NB4 (cell line): ENCODE measurements around the gene ADGRB2.

Experiments
- DNase-seq: peaks from one replicate; pipeline ENCODE4 v3.0.0; 2010; ENCODE audit warnings: low read depth
- H3K4me3 ChIP-seq: one replicate; pipeline ENCODE4 v1.5.1; 2011; ENCODE audit warnings: mild to moderate bottlenecking, low read depth, low read length, moderate library complexity
- MYC ChIP-seq: IDR thresholded peaks from 2 replicates; pipeline ENCODE4 v1.6.1; 2011; ENCODE audit warnings: low read depth, low read length
- POLR2A ChIP-seq: IDR thresholded peaks from 2 replicates; pipeline ENCODE4 v1.6.1; 2011; ENCODE audit warnings: mild to moderate bottlenecking; ENCODE audit not compliant: insufficient read length; ENCODE audit errors: extremely low read depth
- TF ChIP-seq, protein P1 (sequence below): IDR thresholded peaks from one replicate; pipeline ENCODE4 v1.5.1; 2012; ENCODE audit warnings: low read depth, low read length
- TF ChIP-seq, protein P2 (sequence below): IDR thresholded peaks from 2 replicates; pipeline ENCODE4 v1.6.1; 2011; ENCODE audit warnings: low read depth, low read length

ADGRB2 gene, protein sequence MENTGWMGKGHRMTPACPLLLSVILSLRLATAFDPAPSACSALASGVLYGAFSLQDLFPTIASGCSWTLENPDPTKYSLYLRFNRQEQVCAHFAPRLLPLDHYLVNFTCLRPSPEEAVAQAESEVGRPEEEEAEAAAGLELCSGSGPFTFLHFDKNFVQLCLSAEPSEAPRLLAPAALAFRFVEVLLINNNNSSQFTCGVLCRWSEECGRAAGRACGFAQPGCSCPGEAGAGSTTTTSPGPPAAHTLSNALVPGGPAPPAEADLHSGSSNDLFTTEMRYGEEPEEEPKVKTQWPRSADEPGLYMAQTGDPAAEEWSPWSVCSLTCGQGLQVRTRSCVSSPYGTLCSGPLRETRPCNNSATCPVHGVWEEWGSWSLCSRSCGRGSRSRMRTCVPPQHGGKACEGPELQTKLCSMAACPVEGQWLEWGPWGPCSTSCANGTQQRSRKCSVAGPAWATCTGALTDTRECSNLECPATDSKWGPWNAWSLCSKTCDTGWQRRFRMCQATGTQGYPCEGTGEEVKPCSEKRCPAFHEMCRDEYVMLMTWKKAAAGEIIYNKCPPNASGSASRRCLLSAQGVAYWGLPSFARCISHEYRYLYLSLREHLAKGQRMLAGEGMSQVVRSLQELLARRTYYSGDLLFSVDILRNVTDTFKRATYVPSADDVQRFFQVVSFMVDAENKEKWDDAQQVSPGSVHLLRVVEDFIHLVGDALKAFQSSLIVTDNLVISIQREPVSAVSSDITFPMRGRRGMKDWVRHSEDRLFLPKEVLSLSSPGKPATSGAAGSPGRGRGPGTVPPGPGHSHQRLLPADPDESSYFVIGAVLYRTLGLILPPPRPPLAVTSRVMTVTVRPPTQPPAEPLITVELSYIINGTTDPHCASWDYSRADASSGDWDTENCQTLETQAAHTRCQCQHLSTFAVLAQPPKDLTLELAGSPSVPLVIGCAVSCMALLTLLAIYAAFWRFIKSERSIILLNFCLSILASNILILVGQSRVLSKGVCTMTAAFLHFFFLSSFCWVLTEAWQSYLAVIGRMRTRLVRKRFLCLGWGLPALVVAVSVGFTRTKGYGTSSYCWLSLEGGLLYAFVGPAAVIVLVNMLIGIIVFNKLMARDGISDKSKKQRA (N-terminal part only)

DNA sequence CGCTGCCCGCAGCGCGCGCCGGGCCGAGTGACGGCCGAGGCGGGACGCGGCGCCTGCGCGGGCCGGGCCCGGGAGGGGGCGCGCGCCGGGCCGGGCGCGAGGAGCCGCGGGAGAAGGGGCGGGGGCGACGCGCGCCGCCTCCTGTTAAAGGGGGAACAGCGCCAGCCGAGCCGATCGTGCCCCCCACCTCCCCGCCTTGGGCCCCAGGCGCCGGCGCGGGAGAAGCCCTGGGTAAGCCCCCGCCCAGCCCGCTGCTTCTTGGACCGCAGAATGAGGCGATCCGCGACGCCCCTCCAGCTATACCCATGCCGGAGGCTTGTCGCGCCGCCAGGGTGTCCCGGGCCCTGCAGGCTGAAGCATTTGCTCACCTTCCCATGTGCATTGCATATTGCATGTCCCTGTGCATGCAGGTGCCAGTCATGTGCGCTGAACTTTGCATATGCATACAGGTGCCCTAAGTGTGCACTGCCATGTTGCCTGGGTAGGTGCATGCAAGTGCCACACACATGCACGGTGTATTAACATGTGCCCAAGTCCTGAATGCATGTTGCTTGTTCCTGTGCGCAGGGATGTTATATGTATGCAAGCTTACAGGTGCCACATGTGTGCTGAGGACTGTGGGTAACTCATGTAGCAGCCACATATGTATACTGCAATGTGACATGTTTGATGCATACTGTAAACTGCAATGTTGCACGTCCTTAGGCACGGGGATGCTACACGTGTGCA is at the start of gene ADGRB2:
Gene ADGRB2 (minus strand): TSS at position 29 of the 729 bp plus-strand sequence. CDS start 7,119 bp downstream, outside the sequence.
- TF ChIP-seq POLR2A, result no peak
- H3K4me3 ChIP-seq, result no peak within 1 kb of the TSS
- DNase-seq, result peak; percentile 34

DNA sequence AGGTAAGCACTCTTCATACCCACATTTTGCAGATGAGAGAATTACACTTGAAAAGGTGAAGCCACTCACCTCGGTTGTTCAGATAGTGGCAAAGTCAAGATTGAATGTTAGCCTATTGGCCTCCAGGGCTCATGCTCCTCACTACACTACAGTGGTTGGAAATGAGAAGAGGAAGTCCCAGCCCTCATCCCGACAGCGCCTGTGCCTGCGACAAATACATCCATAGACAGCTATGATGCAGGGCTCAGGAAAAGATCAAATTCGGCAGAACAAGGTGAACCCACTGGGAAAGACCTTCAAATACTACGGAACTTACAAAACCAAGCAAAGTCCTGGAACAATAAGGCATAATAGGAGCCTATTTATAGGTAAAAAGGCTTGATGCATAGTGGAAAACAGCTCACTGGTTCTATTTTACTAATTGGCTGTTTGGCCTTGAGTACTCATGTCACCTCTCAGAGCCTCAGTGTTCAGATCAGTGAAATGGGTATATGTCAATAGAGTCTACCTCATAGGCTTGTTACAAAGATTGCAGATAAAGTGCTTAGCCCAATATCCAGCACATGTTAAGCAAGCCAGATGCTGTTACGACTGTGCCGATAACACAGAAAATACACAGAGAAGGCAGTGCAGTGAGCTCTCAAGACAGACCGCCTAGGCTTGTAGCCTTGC is 48.2 kb upstream of the ADGRB2 start:
- DNase-seq, result no peak
- no peak overlapping the region for H3K4me3 ChIP-seq
- TF ChIP-seq, protein P1, sequence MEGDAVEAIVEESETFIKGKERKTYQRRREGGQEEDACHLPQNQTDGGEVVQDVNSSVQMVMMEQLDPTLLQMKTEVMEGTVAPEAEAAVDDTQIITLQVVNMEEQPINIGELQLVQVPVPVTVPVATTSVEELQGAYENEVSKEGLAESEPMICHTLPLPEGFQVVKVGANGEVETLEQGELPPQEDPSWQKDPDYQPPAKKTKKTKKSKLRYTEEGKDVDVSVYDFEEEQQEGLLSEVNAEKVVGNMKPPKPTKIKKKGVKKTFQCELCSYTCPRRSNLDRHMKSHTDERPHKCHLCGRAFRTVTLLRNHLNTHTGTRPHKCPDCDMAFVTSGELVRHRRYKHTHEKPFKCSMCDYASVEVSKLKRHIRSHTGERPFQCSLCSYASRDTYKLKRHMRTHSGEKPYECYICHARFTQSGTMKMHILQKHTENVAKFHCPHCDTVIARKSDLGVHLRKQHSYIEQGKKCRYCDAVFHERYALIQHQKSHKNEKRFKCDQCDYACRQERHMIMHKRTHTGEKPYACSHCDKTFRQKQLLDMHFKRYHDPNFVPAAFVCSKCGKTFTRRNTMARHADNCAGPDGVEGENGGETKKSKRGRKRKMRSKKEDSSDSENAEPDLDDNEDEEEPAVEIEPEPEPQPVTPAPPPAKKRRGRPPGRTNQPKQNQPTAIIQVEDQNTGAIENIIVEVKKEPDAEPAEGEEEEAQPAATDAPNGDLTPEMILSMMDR, result no peak
- TF ChIP-seq POLR2A (no peak), MYC (no peak)
- TF ChIP-seq, protein P2, sequence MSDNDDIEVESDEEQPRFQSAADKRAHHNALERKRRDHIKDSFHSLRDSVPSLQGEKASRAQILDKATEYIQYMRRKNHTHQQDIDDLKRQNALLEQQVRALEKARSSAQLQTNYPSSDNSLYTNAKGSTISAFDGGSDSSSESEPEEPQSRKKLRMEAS, result no peak

DNA sequence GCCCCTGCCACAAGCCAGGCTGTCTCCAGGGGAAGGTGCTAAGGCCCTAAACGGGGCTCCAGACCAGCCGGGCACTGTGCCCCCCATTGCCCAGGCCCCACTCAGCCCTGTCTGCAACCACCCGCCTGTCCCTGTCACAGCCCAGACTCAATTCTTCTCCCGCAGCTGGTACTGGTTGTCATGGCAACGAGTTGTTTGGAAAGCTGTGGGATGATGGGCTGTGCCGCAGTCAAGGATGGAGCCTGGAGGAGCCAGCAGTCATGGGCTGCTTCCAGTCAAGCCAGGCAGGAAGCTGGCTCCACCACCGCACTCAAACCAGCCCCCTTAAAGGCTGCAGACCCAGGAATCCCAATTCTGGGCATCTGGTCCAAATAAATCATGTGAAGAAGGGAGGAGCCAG is 47.5 kb upstream of the ADGRB2 start:
- TF ChIP-seq, protein P2, result no peak
- no peak for DNase-seq
- H3K4me3 ChIP-seq, result no peak overlapping the region

DNA sequence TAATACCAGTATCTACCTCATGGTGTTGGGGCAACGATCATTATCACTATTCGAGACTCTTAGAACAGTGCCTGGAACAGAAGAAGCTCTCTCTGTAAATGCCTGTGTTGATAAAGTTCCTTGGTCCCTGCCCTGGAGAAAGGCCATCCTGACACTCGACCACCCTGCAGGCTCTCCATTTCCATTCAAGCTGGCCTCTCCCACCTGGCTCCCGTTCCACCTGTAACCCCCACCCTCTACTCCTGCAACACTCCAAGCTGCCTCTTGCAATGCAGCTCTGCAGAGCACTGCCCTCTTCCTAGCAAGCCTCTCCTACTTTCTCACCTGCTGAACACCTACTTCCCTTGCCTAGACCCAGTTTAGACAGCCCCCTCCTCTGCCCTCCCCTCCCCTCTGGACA is 45.6 kb upstream of the ADGRB2 start:
- TF ChIP-seq POLR2A (no peak), MYC (no peak)
- DNase-seq, result no peak
- H3K4me3 ChIP-seq, result no peak overlapping the region

DNA sequence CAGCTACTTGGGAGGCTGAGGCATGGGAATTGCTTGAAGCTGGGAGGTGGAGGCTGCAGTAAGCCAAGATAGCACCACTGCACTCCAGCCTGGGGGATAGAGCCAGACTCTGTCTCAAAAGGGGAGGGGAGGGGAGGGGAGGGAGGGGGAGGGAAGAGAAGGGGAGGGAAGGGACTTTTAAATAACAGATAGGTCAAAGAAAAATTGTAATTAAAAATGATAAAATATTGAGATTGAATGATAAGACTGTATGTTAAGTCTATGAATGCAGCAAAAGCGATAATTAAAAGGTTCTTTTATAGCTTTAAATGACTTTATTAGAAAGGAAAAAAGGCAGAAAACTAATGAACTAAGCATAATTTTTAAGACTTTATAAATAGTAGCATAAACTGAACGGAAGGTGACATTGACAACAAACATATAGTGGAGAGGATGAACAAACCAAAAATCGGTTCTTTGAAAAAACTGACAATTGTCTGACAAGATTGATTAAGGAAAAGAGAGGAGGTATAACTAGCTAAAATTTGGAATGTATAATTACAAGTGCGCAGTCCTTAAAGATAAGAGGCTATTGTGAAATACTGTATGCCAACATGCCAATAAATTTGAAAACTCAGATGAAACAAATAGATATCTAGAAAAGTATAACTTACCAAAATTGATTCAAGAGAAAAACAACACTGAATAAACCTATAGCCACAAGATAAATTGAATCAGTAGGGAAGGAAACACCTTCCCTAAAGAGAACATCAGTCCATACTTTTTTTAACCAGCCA is 43.3 kb upstream of the ADGRB2 start:
- no peak for DNase-seq

DNA sequence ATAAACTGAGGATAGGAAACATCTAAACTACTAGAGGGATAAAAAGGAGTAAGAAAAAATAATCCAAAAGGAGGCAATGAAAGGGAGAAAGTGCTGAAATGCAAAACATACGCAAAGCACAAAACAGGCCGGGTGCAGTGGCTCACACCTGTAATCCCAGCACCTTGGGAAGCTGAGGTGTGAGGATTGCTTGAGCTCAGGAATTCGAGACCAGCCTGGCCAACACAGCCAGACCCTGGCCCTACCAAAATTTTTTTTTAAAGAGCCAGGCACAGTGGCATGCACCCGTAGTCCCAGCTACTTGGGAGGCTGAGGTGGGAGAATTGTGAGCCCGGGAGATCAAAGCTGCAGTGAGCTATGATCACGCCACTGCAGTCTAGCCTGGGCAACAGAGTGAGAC is 41.2 kb upstream of the ADGRB2 start:
- TF ChIP-seq MYC (no peak), POLR2A (no peak)
- TF ChIP-seq, protein P2, result no peak
- TF ChIP-seq, protein P1, result no peak
- no peak for DNase-seq
- H3K4me3 ChIP-seq, result no peak overlapping the region

More for the DNA sequence above, 43.3 kb upstream of the ADGRB2 start:
- TF ChIP-seq MYC (no peak), POLR2A (no peak)
- TF ChIP-seq, protein P2, result no peak
- TF ChIP-seq, protein P1, result no peak
- H3K4me3 ChIP-seq, result no peak overlapping the region
